OCI-LY7 (cell line): Measurements from ENCODE around the gene LCNL1.

Source experiments
- CTCF ChIP-seq: fragments of 200-600 bp; sonication (generic); conservative IDR thresholded peaks from 2 replicates; pipeline ENCODE4 v1.5.1; 2014; ENCODE audit warnings: mild to moderate bottlenecking, antibody characterized with exemption, low read length, moderate library complexity, mixed read lengths
- EZH2phosphoT487 ChIP-seq: fragments of 200-600 bp; sonication (generic); IDR thresholded peaks from 2 replicates; pipeline ENCODE4 v1.6.1; 2018; ENCODE audit warnings: low read depth, borderline replicate concordance, mild to moderate bottlenecking, mixed run types, antibody characterized with exemption, low read length, moderate library complexity, mixed read lengths

- TF ChIP-seq CTCF, result no peak
- TF ChIP-seq EZH2phosphoT487, result no peak
These were observed 11.0 kb upstream of the LCNL1 start for GRCh38 chr9:136971746-136972145.
